Lower leg skin (tissue), 3 donors: ENCODE measurements around the gene CCND1.

Experiments
- CTCF ChIP-seq, 3 donors: fragments of 450-650 bp; IDR thresholded peaks; one replicate each; pipeline ENCODE4 v1.5.1; 2016; ENCODE audit warnings: antibody characterized with exemption in 3 of 3, mild to moderate bottlenecking in 3 of 3, moderate library complexity in 2 of 3
- POLR2A ChIP-seq, 2 donors: fragments of 450-650 bp; IDR thresholded peaks; one replicate each; pipeline ENCODE4 v1.6.1; 2016 to 2017; ENCODE audit warnings: antibody characterized with exemption in 2 of 2, mild to moderate bottlenecking in 1 of 2, moderate library complexity in 1 of 2

GRCh38 chr11:69659591-69659990 lies 18.6 kb downstream of the CCND1 start:
- no peak for TF ChIP-seq CTCF (IDR thresholded peaks at IDR 0.05)
- no peak for TF ChIP-seq POLR2A (IDR thresholded peaks at IDR 0.05)
